ENCODE measurements around the gene CACNA1S.

GRCh38 chr1:201096977-201097856, 15.0 kb downstream of the CACNA1S start:
- no peak for TF ChIP-seq REST (IDR thresholded peaks at IDR 0.05; ENCODE audit: insufficient read depth in 1 of 2, low read depth in 2 of 2, low read length in 1 of 2)
- no peak for TF ChIP-seq CTCF (IDR thresholded peaks at IDR 0.05)
- TF ChIP-seq SIN3A (IDR thresholded peaks at IDR 0.05; ENCODE audit: borderline replicate concordance, insufficient read depth, low read depth, low read length): no peak
- no peak for TF ChIP-seq POLR2AphosphoS5 (IDR thresholded peaks at IDR 0.05; ENCODE audit: low read depth, low read length)
- TF ChIP-seq TCF7L2 (IDR thresholded peaks at IDR 0.05; ENCODE audit: low read depth, low read length): no peak

Data from Panc1 (cell line).